ENCODE results near the gene RPL5.

The RPL5 gene

DNA sequence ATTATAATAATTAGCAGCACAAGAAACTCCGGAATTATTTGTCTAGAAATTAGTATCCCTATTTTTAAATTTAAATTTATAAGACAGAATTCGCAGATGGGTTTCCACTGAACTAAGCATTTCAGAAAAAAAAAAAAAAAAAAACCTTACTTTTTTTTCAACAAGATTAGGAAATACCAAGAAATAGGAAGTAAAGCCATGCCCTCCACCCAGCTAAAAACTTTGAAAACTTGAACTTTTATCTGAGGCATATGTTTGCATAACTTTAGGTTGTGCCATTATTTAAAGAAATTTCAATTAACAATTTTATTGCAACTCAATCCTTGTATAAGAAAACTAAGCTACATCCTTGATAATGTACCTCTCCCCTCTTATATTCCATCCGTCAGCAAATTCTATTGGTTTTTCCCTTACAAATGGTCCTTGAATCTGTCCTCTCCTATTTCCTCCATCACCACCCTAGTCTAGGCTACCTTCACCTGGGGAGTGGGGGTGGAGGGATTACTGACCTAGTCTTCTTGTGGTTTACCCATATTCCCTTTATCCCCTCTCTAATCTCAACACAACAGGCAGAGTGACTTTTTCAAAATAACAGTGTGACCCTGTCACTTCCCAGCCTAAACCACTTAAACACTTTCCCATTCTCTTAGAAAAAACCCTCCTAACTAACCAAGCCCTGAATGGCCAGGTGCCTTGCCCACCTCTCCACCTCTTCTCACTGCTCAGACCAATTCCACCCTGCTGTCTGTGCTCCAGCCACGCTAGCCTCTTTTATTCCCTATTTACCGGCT lies 45.5 kb upstream of the RPL5 start:
- TF ChIP-seq, protein P1, sequence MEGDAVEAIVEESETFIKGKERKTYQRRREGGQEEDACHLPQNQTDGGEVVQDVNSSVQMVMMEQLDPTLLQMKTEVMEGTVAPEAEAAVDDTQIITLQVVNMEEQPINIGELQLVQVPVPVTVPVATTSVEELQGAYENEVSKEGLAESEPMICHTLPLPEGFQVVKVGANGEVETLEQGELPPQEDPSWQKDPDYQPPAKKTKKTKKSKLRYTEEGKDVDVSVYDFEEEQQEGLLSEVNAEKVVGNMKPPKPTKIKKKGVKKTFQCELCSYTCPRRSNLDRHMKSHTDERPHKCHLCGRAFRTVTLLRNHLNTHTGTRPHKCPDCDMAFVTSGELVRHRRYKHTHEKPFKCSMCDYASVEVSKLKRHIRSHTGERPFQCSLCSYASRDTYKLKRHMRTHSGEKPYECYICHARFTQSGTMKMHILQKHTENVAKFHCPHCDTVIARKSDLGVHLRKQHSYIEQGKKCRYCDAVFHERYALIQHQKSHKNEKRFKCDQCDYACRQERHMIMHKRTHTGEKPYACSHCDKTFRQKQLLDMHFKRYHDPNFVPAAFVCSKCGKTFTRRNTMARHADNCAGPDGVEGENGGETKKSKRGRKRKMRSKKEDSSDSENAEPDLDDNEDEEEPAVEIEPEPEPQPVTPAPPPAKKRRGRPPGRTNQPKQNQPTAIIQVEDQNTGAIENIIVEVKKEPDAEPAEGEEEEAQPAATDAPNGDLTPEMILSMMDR (conservative IDR thresholded peaks at IDR 0.05; ENCODE audit: low read depth, low read length), result no peak
- peaks cover 12% of the 10 kb centered on the region; the same call in 1 of the 2 replicates for H3K79me2 ChIP-seq (ENCODE audit: insufficient read depth, low read depth)
- no peaks in the 10 kb centered on the region for H3K36me3 ChIP-seq (ENCODE audit: insufficient read depth)
- no peaks in the 10 kb centered on the region for H3K27me3 ChIP-seq (ENCODE audit: insufficient read depth, low read depth)
- H2AFZ ChIP-seq (ENCODE audit: low read depth), result peak overlapping the region; percentile 83; the same call in 1 of the 2 replicates
- H3K4me2 ChIP-seq, result no peak overlapping the region; the same call in 1 of the 2 replicates
- H4K20me1 ChIP-seq (ENCODE audit: insufficient read depth), result no peaks in the 10 kb centered on the region
- H3K4me3 ChIP-seq (IDR thresholded peaks at IDR 0.05; ENCODE audit: insufficient read depth, low read depth, low read length), result no peak overlapping the region
- H3K27ac ChIP-seq, result no peak overlapping the region
- no peak overlapping the region for H3K9ac ChIP-seq
- H3K4me1 ChIP-seq (ENCODE audit: low read depth, poor library complexity, severe bottlenecking), result no peaks in the 10 kb centered on the region

DNA sequence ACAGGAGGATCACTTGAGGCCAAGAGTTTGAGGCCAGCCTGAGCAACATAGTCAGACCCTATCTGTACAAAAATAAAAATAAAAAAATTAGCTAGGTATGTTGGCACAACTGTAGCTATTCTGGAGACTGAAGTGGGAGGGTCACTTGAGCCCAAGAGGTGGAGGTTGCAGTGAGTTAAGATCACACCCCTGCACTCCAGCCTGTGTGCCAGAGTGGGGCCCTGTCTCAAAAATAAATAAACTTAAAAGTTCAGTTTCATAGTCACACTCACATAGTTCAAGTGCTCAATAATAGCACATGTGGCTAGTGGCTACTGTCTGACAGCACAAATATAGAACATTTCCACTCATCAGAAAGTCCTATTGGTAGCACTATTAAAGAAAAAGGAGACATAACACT lies 41.8 kb upstream of the RPL5 start:
- H4K20me1 ChIP-seq (ENCODE audit: insufficient read depth), result no peaks in the 10 kb centered on the region
- H3K9ac ChIP-seq, result no peak overlapping the region
- no peaks in the 10 kb centered on the region for H3K4me1 ChIP-seq (ENCODE audit: low read depth, poor library complexity, severe bottlenecking)
- no peaks in the 10 kb centered on the region for H3K27me3 ChIP-seq (ENCODE audit: insufficient read depth, low read depth)
- no peak overlapping the region for H3K4me2 ChIP-seq
- H3K27ac ChIP-seq, result no peak overlapping the region
- H3K79me2 ChIP-seq (ENCODE audit: insufficient read depth, low read depth), result no peaks in the 10 kb centered on the region
- H2AFZ ChIP-seq (ENCODE audit: low read depth), result no peak overlapping the region
- TF ChIP-seq, protein P1 (conservative IDR thresholded peaks at IDR 0.05; ENCODE audit: low read depth, low read length), result no peak
- no peaks in the 10 kb centered on the region for H3K36me3 ChIP-seq (ENCODE audit: insufficient read depth)
- no peak overlapping the region for H3K4me3 ChIP-seq (IDR thresholded peaks at IDR 0.05; ENCODE audit: insufficient read depth, low read depth, low read length)

DNA sequence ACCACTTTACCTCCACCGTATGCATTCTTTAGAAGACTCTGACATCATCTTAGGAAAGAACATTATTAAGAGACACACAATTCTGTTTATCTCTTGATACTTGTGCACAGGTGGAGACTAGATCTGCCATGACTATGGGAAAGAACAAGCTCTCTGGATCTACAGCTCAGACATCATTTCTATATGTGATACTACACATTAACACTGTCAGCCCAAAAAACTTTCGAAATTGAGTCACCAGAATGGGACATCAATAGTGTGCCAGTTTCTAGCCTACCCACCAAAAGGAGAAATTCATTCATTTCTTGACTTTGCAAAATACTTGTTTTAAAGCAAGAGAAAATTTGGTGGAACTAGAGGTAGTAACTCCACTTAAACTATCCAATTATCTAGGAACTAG lies 41.0 kb upstream of the RPL5 start:
- TF ChIP-seq, protein P1 (conservative IDR thresholded peaks at IDR 0.05; ENCODE audit: low read depth, low read length), result no peak
- Histone ChIP-seq H3K36me3 (ENCODE audit: insufficient read depth) (no peaks in the 10 kb centered on the region), H3K4me1 (ENCODE audit: low read depth, poor library complexity, severe bottlenecking) (no peaks in the 10 kb centered on the region), H3K4me3 (IDR thresholded peaks at IDR 0.05; ENCODE audit: insufficient read depth, low read depth, low read length) (no peak overlapping the region), H4K20me1 (ENCODE audit: insufficient read depth) (no peaks in the 10 kb centered on the region), H3K27ac (no peak overlapping the region), H3K27me3 (ENCODE audit: insufficient read depth, low read depth) (no peaks in the 10 kb centered on the region), H3K9ac (no peak overlapping the region), H3K4me2 (no peak overlapping the region), H2AFZ (ENCODE audit: low read depth) (no peak overlapping the region), H3K79me2 (ENCODE audit: insufficient read depth, low read depth) (no peaks in the 10 kb centered on the region)

DNA sequence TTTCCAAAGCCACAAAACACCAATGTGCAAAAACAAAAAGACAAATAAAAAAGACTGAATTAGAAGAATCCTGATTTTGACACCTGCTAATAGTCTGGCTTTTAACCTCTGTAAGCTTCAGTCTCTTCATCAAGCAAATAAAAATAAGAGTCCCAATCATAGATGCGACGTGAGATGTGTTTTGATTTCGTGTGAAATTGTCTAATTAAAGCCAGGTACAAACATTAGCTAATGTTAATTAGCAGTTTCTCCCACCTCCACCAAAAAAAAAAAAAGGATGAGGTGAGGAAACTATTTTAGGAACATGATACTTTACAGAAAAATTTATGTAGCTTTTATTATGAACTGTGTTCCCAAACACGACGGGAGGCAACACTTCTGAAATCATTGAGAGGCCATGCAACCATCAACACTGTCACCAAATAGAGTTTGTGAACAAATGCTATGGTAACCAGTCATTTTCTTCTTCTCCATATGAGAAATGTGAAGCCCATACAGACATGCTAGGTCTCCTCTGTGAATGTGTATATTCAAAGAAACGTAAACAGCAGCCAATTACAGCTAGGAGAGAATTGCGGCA lies 40.3 kb upstream of the RPL5 start:
- H2AFZ ChIP-seq (ENCODE audit: low read depth), result no peak overlapping the region
- no peaks in the 10 kb centered on the region for H3K79me2 ChIP-seq (ENCODE audit: insufficient read depth, low read depth)
- no peaks in the 10 kb centered on the region for H4K20me1 ChIP-seq (ENCODE audit: insufficient read depth)
- no peaks in the 10 kb centered on the region for H3K36me3 ChIP-seq (ENCODE audit: insufficient read depth)
- no peak overlapping the region for H3K27ac ChIP-seq
- TF ChIP-seq, protein P1 (conservative IDR thresholded peaks at IDR 0.05; ENCODE audit: low read depth, low read length), result no peak
- no peaks in the 10 kb centered on the region for H3K4me1 ChIP-seq (ENCODE audit: low read depth, poor library complexity, severe bottlenecking)
- H3K27me3 ChIP-seq (ENCODE audit: insufficient read depth, low read depth), result no peaks in the 10 kb centered on the region
- H3K9ac ChIP-seq, result no peak overlapping the region
- H3K4me3 ChIP-seq (IDR thresholded peaks at IDR 0.05; ENCODE audit: insufficient read depth, low read depth, low read length), result no peak overlapping the region
- no peak overlapping the region for H3K4me2 ChIP-seq
